Upper lobe of left lung (tissue), 4 donors: ENCODE data around the gene PDE1C.

ENCODE experiments used
- EP300 ChIP-seq, 4 donors: sonication (generic); formaldehyde crosslinking; IDR thresholded peaks; one replicate each; pipeline ENCODE4 v1.5.1; 2017; ENCODE audit warnings: antibody characterized with exemption in 4 of 4, control low read depth in 2 of 4
- POLR2A ChIP-seq, 4 donors: fragments of 450-650 bp; IDR thresholded peaks; one replicate each; pipeline ENCODE4 v1.5.1; 2016 to 2017; ENCODE audit warnings: antibody characterized with exemption in 4 of 4, mild to moderate bottlenecking in 2 of 4
- POLR2AphosphoS5 ChIP-seq, 2 donors: sonication (generic); formaldehyde crosslinking; IDR thresholded peaks; one replicate each; pipeline ENCODE4 v1.5.1; 2017; ENCODE audit warnings: antibody characterized with exemption in 2 of 2
- TF ChIP-seq, protein P1 (sequence below), 6 experiments: fragments of 450-650 bp in 4 of 6; fragments of 200-600 bp in 2 of 6; sonication (generic) in 2 of 6; IDR thresholded peaks; one replicate each; pipeline ENCODE4 v1.5.1; 2016 to 2019; ENCODE audit warnings: antibody characterized with exemption in 6 of 6

DNA sequence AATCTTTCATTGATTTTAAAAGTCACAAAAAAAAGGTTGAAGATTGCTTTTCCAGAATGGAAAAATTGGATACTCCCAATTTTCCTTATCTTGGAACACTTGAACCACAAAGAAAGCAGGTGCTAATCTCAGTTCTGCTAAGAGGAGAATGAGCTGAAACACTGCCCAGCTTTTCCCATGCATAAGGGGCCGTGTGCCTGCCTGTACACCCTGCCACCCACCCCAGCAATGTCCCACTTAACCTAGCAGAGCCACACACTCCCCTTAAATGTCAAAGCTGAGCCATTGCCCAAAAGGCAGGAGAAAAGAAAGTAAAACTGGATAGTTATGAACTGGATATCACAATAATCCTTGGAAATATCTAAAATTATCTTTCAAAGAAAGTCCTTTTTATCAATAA is 13.4 kb downstream of the PDE1C start:
- TF ChIP-seq, protein P1, sequence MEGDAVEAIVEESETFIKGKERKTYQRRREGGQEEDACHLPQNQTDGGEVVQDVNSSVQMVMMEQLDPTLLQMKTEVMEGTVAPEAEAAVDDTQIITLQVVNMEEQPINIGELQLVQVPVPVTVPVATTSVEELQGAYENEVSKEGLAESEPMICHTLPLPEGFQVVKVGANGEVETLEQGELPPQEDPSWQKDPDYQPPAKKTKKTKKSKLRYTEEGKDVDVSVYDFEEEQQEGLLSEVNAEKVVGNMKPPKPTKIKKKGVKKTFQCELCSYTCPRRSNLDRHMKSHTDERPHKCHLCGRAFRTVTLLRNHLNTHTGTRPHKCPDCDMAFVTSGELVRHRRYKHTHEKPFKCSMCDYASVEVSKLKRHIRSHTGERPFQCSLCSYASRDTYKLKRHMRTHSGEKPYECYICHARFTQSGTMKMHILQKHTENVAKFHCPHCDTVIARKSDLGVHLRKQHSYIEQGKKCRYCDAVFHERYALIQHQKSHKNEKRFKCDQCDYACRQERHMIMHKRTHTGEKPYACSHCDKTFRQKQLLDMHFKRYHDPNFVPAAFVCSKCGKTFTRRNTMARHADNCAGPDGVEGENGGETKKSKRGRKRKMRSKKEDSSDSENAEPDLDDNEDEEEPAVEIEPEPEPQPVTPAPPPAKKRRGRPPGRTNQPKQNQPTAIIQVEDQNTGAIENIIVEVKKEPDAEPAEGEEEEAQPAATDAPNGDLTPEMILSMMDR (IDR thresholded peaks at IDR 0.05) = no peak
- TF ChIP-seq POLR2A (IDR thresholded peaks at IDR 0.05) (no peak), POLR2AphosphoS5 (IDR thresholded peaks at IDR 0.05) (no peak), EP300 (IDR thresholded peaks at IDR 0.05) (no peak)
